ENCODE data around the gene RPIA. TPM values are rescaled to one million over a fixed set of nuclear protein-coding genes. Genes with fewer than 3 reads are reported as not detected.

RPIA gene
- total and polyA plus RNA-seq, 2 of the 13 experiments (the other 11 are each of a cell fraction or from before 2014, with no cell fraction given) = 13.3 to 23.9 TPM

GRCh38 chr2:88659538-88659915, 31.9 kb upstream of the RPIA start (continued):
- TF ChIP-seq ZBTB20 (CRISPR knock-in tag; IDR thresholded peaks at IDR 0.05; ENCODE audit: borderline replicate concordance, low read depth) = no peak
- no peak for TF ChIP-seq ISX (CRISPR knock-in tag; conservative IDR thresholded peaks at IDR 0.05)
- TF ChIP-seq SP1 (IDR thresholded peaks at IDR 0.05) = no peak
- TF ChIP-seq SP1 (CRISPR knock-in tag; IDR thresholded peaks at IDR 0.05) = no peak
- TF ChIP-seq LRRFIP1 (CRISPR knock-in tag; conservative IDR thresholded peaks at IDR 0.05) = no peak
- TF ChIP-seq CCDC6 (CRISPR knock-in tag; IDR thresholded peaks at IDR 0.05) = no peak
- no peak for TF ChIP-seq MNT (IDR thresholded peaks at IDR 0.05)
- no peak for TF ChIP-seq SRY (CRISPR knock-in tag; IDR thresholded peaks at IDR 0.05)
- no peak for TF ChIP-seq ZNF24 (IDR thresholded peaks at IDR 0.05)
- no peak for TF ChIP-seq RFXAP (CRISPR knock-in tag; IDR thresholded peaks at IDR 0.05; ENCODE audit: borderline replicate concordance)
- no peak for TF ChIP-seq ATF7-NPFF (CRISPR knock-in tag; IDR thresholded peaks at IDR 0.05; ENCODE audit: low read depth)
- TF ChIP-seq SRSF9 (IDR thresholded peaks at IDR 0.05; ENCODE audit: borderline replicate concordance, insufficient read depth, low read depth, low read length, poor library complexity, severe bottlenecking) = no peak
- TF ChIP-seq ZNF792 (CRISPR knock-in tag; IDR thresholded peaks at IDR 0.05) = no peak
- TF ChIP-seq TP53 (CRISPR knock-in tag; conservative IDR thresholded peaks at IDR 0.05) = no peak
- TF ChIP-seq ZNF10 (CRISPR knock-in tag; IDR thresholded peaks at IDR 0.05; ENCODE audit: borderline replicate concordance, low read depth) = no peak
- peak; percentile 39; the same call in 1 of the 2 replicates for TF ChIP-seq SIX1 (CRISPR knock-in tag; IDR thresholded peaks at IDR 0.05; ENCODE audit: borderline replicate concordance)
- no peak for TF ChIP-seq ZNF451 (CRISPR knock-in tag; IDR thresholded peaks at IDR 0.05)
- no peak for TF ChIP-seq ZNF33A (CRISPR knock-in tag; IDR thresholded peaks at IDR 0.05; ENCODE audit: borderline replicate concordance)
- no peak for TF ChIP-seq HOXA7 (CRISPR knock-in tag; IDR thresholded peaks at IDR 0.05)
- TF ChIP-seq CENPX (CRISPR knock-in tag; IDR thresholded peaks at IDR 0.05) = no peak
- no peak for TF ChIP-seq REPIN1 (CRISPR knock-in tag; IDR thresholded peaks at IDR 0.05; ENCODE audit: borderline replicate concordance, low read depth)
- no peak for TF ChIP-seq MIER3 (CRISPR knock-in tag; IDR thresholded peaks at IDR 0.05; ENCODE audit: borderline replicate concordance)
- peak; percentile 44; the same call in 1 of the 2 replicates for TF ChIP-seq ATF1 (CRISPR knock-in tag; IDR thresholded peaks at IDR 0.05)
- no peak for TF ChIP-seq ZBTB26 (CRISPR knock-in tag; IDR thresholded peaks at IDR 0.05; ENCODE audit: borderline replicate concordance)
- 0 out of 4 replicates have a peak, but pooled peaks of 1 of the 2 experiments have one; percentile 25 for TF ChIP-seq KLF16 (CRISPR knock-in tag; IDR thresholded peaks at IDR 0.05)

Measured in HepG2 (cell line).